Hepatocyte (in vitro differentiated cells): ENCODE results near the gene ATXN1.

Source experiments
- CTCF ChIP-seq: fragments of 200-600 bp; sonication (generic); IDR thresholded peaks from 2 replicates; pipeline ENCODE4 v1.5.1; 2016; ENCODE audit warnings: antibody characterized with exemption, mild to moderate bottlenecking; ENCODE audit not compliant: poor library complexity
- EZH2 ChIP-seq: fragments of 200-600 bp; sonication (generic); IDR thresholded peaks from 2 replicates; pipeline ENCODE4 v1.6.1; 2016; ENCODE audit warnings: antibody characterized with exemption, mild to moderate bottlenecking, borderline replicate concordance
- EZH2phosphoT487 ChIP-seq: fragments of 200-600 bp; sonication (generic); IDR thresholded peaks from one replicate; pipeline ENCODE4 v1.6.1; 2018; ENCODE audit warnings: antibody characterized with exemption, mild to moderate bottlenecking, low read depth, moderate library complexity; ENCODE audit not compliant: unreplicated experiment, severe bottlenecking

- no peak for TF ChIP-seq CTCF
- TF ChIP-seq EZH2 = no peak
- TF ChIP-seq EZH2phosphoT487 = no peak
These were observed 375.2 kb downstream of the ATXN1 start for GRCh38 chr6:16386057-16386456.
